NCI-H345 treated with DMSO at 0.1 percent for 48 hours (cell line): ENCODE data around the gene TMCO6.
A peak's percentile ranks its signal among the peaks of the same experiment; 100 is the strongest.
"Not testable (repeated sequence)": the region's sequence is repeated elsewhere in the genome, so short reads cannot be mapped to it uniquely, and the experiment has no call there.

Experiments used
- DNase-seq: peaks from one replicate; lab custom pipeline; 2025; ENCODE audit not compliant: unreplicated experiment; lab: John Stamatoyannopoulos, UW

The TMCO6 gene

GRCh38 chr5:140630292-140631035 is 8.8 kb upstream of the TMCO6 start:
- DNase-seq = no peak

GRCh38 chr5:140631036-140631417 is 8.2 kb upstream of the TMCO6 start:
- DNase-seq = no peak

GRCh38 chr5:140631831-140632365 is 7.4 kb upstream of the TMCO6 start:
- no peak for DNase-seq

GRCh38 chr5:140632366-140633020 is 6.8 kb upstream of the TMCO6 start:
- no peak for DNase-seq

- DNase-seq = no peak
Measured at GRCh38 chr5:140633021-140633471, 6.2 kb upstream of the TMCO6 start, which contains the start of gene CD14. CD14 (minus strand) TSS chr5:140633175; CDS start chr5:140633071, 104 bp downstream.

- no peak for DNase-seq
Measured at GRCh38 chr5:140633501-140633900, 5.8 kb upstream of the TMCO6 start.

- DNase-seq = no peak
Measured at GRCh38 chr5:140634103-140634502, 5.1 kb upstream of the TMCO6 start.

- DNase-seq = no peak
Measured at GRCh38 chr5:140635291-140636257, 3.7 kb upstream of the TMCO6 start.

- no peak for DNase-seq
Measured at GRCh38 chr5:140637371-140638100, 1.7 kb upstream of the TMCO6 start.

- not testable (repeated sequence) for DNase-seq
Measured at GRCh38 chr5:140638898-140639147, 428 bp upstream of the TMCO6 start.

GRCh38 chr5:140641716-140642115 is 2.5 kb downstream of the TMCO6 start:
- DNase-seq = no peak

GRCh38 chr5:140642718-140643117 is 3.5 kb downstream of the TMCO6 start:
- DNase-seq = no peak

- no peak for DNase-seq
Measured at GRCh38 chr5:140647042-140647419, 7.8 kb downstream of the TMCO6 start.

- no peak for DNase-seq
Measured at GRCh38 chr5:140658870-140659269, 19.6 kb downstream of the TMCO6 start.

GRCh38 chr5:140660371-140660770 is 21.1 kb downstream of the TMCO6 start:
- DNase-seq = not testable (repeated sequence)

- DNase-seq = no peak
Measured at GRCh38 chr5:140664030-140664358, 24.7 kb downstream of the TMCO6 start.

- peak; percentile 88 for DNase-seq
Measured at GRCh38 chr5:140664359-140665119, 25.3 kb downstream of the TMCO6 start, which contains the start of gene WDR55. WDR55 (plus strand) TSS chr5:140664904; CDS start chr5:140664913, 9 bp downstream.

GRCh38 chr5:140671035-140671434 is 31.8 kb downstream of the TMCO6 start:
- DNase-seq = not testable (repeated sequence)

- no peak for DNase-seq
Measured at GRCh38 chr5:140671472-140672125, 32.3 kb downstream of the TMCO6 start.
